Gastroesophageal sphincter (tissue), 4 donors: Measurements from ENCODE around the gene GPR75. TPM values are rescaled to one million over a fixed set of nuclear protein-coding genes. Genes with fewer than 3 reads are reported as not detected.
"Not testable (repeated sequence)": the region's sequence is repeated elsewhere in the genome, so short reads cannot be mapped to it uniquely, and the experiment has no call there.

Source experiments
- ATAC-seq: fragments of 150-250 bp; one replicate; pipeline ENCODE4 v1.9.1; 2016; ENCODE audit warnings: mild to moderate bottlenecking, moderate library complexity
- H3K27ac ChIP-seq, 4 donors: fragments of 200-600 bp; sonication (generic) in 3 of 4; 1 replicate in 3 of 4; 2 replicates in 1 of 4; pipeline ENCODE4 v1.5.1; 2016 to 2019
- H3K27me3 ChIP-seq: fragments of 200-600 bp; sonication (generic); one replicate; pipeline ENCODE4 v1.5.1; 2019
- H3K36me3 ChIP-seq, 2 donors: fragments of 200-600 bp; sonication (generic); one replicate each; pipeline ENCODE4 v1.5.1; 2019; ENCODE audit warnings: control low read depth in 1 of 2
- H3K4me1 ChIP-seq, 3 donors: fragments of 200-600 bp; sonication (generic); 1 replicate in 2 of 3; 2 replicates in 1 of 3; pipeline ENCODE4 v1.5.1; 2016 to 2019; ENCODE audit warnings: control low read depth in 2 of 3
- H3K4me3 ChIP-seq, 2 donors: fragments of 200-600 bp; sonication (generic); one replicate each; pipeline ENCODE4 v1.5.1; 2019; ENCODE audit warnings: mild to moderate bottlenecking in 1 of 2, moderate library complexity in 1 of 2
- H3K9me3 ChIP-seq, 3 donors: fragments of 200-600 bp; sonication (generic); one replicate each; pipeline ENCODE4 v1.5.1; 2017 to 2019; ENCODE audit warnings: control low read depth in 2 of 3
- CTCF ChIP-seq, 4 experiments: fragments of 200-600 bp in 2 of 4; fragments of 450-650 bp in 2 of 4; sonication (generic) in 1 of 4; IDR thresholded peaks; one replicate each; pipeline ENCODE4 v1.5.1; 2017 to 2019; ENCODE audit warnings: antibody characterized with exemption in 4 of 4, mild to moderate bottlenecking in 2 of 4, moderate library complexity in 2 of 4
- EP300 ChIP-seq: sonication (generic); formaldehyde crosslinking; IDR thresholded peaks from one replicate; pipeline ENCODE4 v1.6.1; 2017; ENCODE audit warnings: antibody characterized with exemption, mild to moderate bottlenecking
- POLR2A ChIP-seq, 2 donors: fragments of 450-650 bp; IDR thresholded peaks; one replicate each; pipeline ENCODE4 v1.6.1; 2017; ENCODE audit warnings: antibody characterized with exemption in 2 of 2, mild to moderate bottlenecking in 2 of 2, moderate library complexity in 1 of 2
- POLR2AphosphoS5 ChIP-seq: sonication (generic); formaldehyde crosslinking; IDR thresholded peaks from one replicate; pipeline ENCODE4 v1.6.1; 2017; ENCODE audit warnings: antibody characterized with exemption
- WGBS, 2 donors: methylation state at CpG; one replicate each; pipeline ENCODE4 v1.1.5; 2018; ENCODE audit warnings: low coverage in 1 of 2; 5-methylcytosine and 5-hydroxymethylcytosine counted together
- total RNA-seq, 4 donors: library from RNA; depleted of rRNA; stranded (reverse); fragments of >200 nt; gene quantifications; one replicate each; pipeline ENCODE4 v1.1.0, GENCODE V29; 2016

The GPR75 gene
- total RNA-seq, 4 donors from 2014 or later = 2.2 to 6.1 (median 2.4) TPM

GRCh38 chr2:53856272-53856671, 3.5 kb downstream of the GPR75 start:
- peaks cover 0 to 23% of the 10 kb centered on the region in 2 donors for H3K36me3 ChIP-seq
- no peak overlapping the region for H3K4me3 ChIP-seq
- ATAC-seq = no peak
- no peaks in the 10 kb centered on the region for H3K9me3 ChIP-seq
- H3K4me1 ChIP-seq = peaks cover 0 to 14% (median 0%) of the 10 kb centered on the region in 3 donors
- no peak overlapping the region for H3K27ac ChIP-seq
- TF ChIP-seq POLR2A (IDR thresholded peaks at IDR 0.05) = no peak
- no peak for TF ChIP-seq CTCF (IDR thresholded peaks at IDR 0.05)
- TF ChIP-seq POLR2AphosphoS5 = no peak
- TF ChIP-seq EP300 = no peak
- WGBS, 2 donors = 71 to 80% methylated on average over 1 to 2 of the region's 2 CpGs
- no peaks in the 10 kb centered on the region for H3K27me3 ChIP-seq

GRCh38 chr2:53854678-53855077, 5.1 kb downstream of the GPR75 start:
- no peak for ATAC-seq
- H3K4me3 ChIP-seq = no peak overlapping the region
- 96% methylated on average over 2 of the region's 2 CpGs; no CpG with 5 or more reads in 1 of the 2 donors for whole genome bisulfite sequencing, 2 donors
- peaks cover 0 to 21% of the 10 kb centered on the region in 2 donors for H3K36me3 ChIP-seq
- peaks cover 0 to 6% (median 0%) of the 10 kb centered on the region in 3 donors for H3K4me1 ChIP-seq
- no peak for TF ChIP-seq POLR2AphosphoS5
- no peak for TF ChIP-seq CTCF (IDR thresholded peaks at IDR 0.05)
- no peak for TF ChIP-seq POLR2A (IDR thresholded peaks at IDR 0.05)
- no peak for TF ChIP-seq EP300
- H3K27ac ChIP-seq = no peak overlapping the region
- no peaks in the 10 kb centered on the region for H3K27me3 ChIP-seq
- no peaks in the 10 kb centered on the region for H3K9me3 ChIP-seq

- ATAC-seq = no peak
- Histone ChIP-seq H3K4me1 (no peaks in the 10 kb centered on the region), H3K36me3 (peaks cover 0 to 23% of the 10 kb centered on the region in 2 donors), H3K27ac (no peak overlapping the region), H3K27me3 (no peaks in the 10 kb centered on the region), H3K9me3 (no peaks in the 10 kb centered on the region), H3K4me3 (no peak overlapping the region)
- TF ChIP-seq POLR2AphosphoS5 (no peak), CTCF (IDR thresholded peaks at IDR 0.05) (no peak), POLR2A (IDR thresholded peaks at IDR 0.05) (no peak), EP300 (no peak)
- WGBS, 2 donors = 97% methylated on average over 4 of the region's 4 CpGs
These were observed 7.2 kb downstream of the GPR75 start for GRCh38 chr2:53852532-53852931.

GRCh38 chr2:53851052-53851757, 8.6 kb downstream of the GPR75 start:
- not testable (repeated sequence) for H3K9me3 ChIP-seq, ATAC-seq, H3K27ac ChIP-seq, H3K4me1 ChIP-seq, H3K27me3 ChIP-seq, H3K4me3 ChIP-seq
- WGBS, 2 donors = 90 to 91% methylated on average over 6 of the region's 9 CpGs
- H3K36me3 ChIP-seq = peaks cover 0 to 24% of the 10 kb centered on the region in 2 donors

GRCh38 chr2:53848062-53848461, 11.7 kb downstream of the GPR75 start:
- Histone ChIP-seq H3K4me1 (no peaks in the 10 kb centered on the region), H3K27ac (no peak overlapping the region), H3K9me3 (no peaks in the 10 kb centered on the region), H3K36me3 (peaks cover 0 to 6% of the 10 kb centered on the region in 2 donors), H3K4me3 (no peak overlapping the region), H3K27me3 (no peaks in the 10 kb centered on the region)
- WGBS, 2 donors = 90 to 100% methylated on average over 2 of the region's 2 CpGs
- TF ChIP-seq EP300 (no peak), CTCF (IDR thresholded peaks at IDR 0.05) (no peak), POLR2A (IDR thresholded peaks at IDR 0.05) (no peak), POLR2AphosphoS5 (no peak)
- ATAC-seq = no peak
